Smooth muscle cell (in vitro differentiated cells): ENCODE measurements around the gene PARVA. TPM values are rescaled to one million over a fixed set of nuclear protein-coding genes. Genes with fewer than 3 reads are reported as not detected.

Experiments
- DNase-seq: peaks from one replicate; lab custom pipeline; 2025; ENCODE audit not compliant: unreplicated experiment; lab: John Stamatoyannopoulos, UW
- H2AFZ ChIP-seq: fragments of 200-600 bp; sonication (generic); 2 replicates; pipeline ENCODE4 v1.6.0; 2016; ENCODE audit warnings: antibody characterized with exemption, low read depth, mild to moderate bottlenecking
- H3F3A ChIP-seq: fragments of 200-600 bp; sonication (generic); 2 replicates; pipeline ENCODE4 v1.6.0; 2017; ENCODE audit warnings: antibody characterized with exemption, low read depth
- H3K27ac ChIP-seq: fragments of 200-600 bp; sonication (generic); 2 replicates; pipeline ENCODE4 v1.5.1; 2016; ENCODE audit warnings: low read depth, mild to moderate bottlenecking
- H3K27me3 ChIP-seq: fragments of 200-600 bp; sonication (generic); 2 replicates; pipeline ENCODE4 v1.6.1; 2016; ENCODE audit warnings: low read depth, mild to moderate bottlenecking
- H3K36me3 ChIP-seq: fragments of 200-600 bp; sonication (generic); 2 replicates; pipeline ENCODE4 v1.5.1; 2016; ENCODE audit warnings: low read depth
- H3K4me1 ChIP-seq: fragments of 200-600 bp; sonication (generic); 2 replicates; pipeline ENCODE4 v1.5.1; 2016; ENCODE audit warnings: low read depth
- H3K4me2 ChIP-seq: fragments of 200-600 bp; sonication (generic); 2 replicates; pipeline ENCODE4 v1.6.0; 2016; ENCODE audit warnings: mild to moderate bottlenecking
- H3K4me3 ChIP-seq: fragments of 200-600 bp; sonication (generic); 2 replicates; pipeline ENCODE4 v1.5.1; 2016; ENCODE audit warnings: mild to moderate bottlenecking
- H3K79me2 ChIP-seq: fragments of 200-600 bp; sonication (generic); 2 replicates; pipeline ENCODE4 v1.6.0; 2016; ENCODE audit warnings: low read depth, mild to moderate bottlenecking
- H3K9ac ChIP-seq: fragments of 200-600 bp; sonication (generic); 2 replicates; pipeline ENCODE4 v1.6.0; 2016; ENCODE audit warnings: low read depth
- H3K9me3 ChIP-seq: fragments of 200-600 bp; sonication (generic); replicated peaks from 2 replicates; pipeline ENCODE4 v1.5.1; 2016; ENCODE audit warnings: low read depth
- H4K20me1 ChIP-seq: fragments of 200-600 bp; sonication (generic); 2 replicates; pipeline ENCODE4 v1.6.0; 2016; ENCODE audit warnings: low read depth
- CTCF ChIP-seq: fragments of 200-600 bp; sonication (generic); IDR thresholded peaks from 2 replicates; pipeline ENCODE4 v1.5.1; 2017; ENCODE audit warnings: borderline replicate concordance, mild to moderate bottlenecking, antibody characterized with exemption; ENCODE audit not compliant: insufficient read depth, poor library complexity, severe bottlenecking
- WGBS: methylation state at CpG from one replicate; pipeline ENCODE4 v1.1.7; 2016; ENCODE audit warnings: low lambda C conversion rate; 5-methylcytosine and 5-hydroxymethylcytosine counted together
- polyA plus RNA-seq: library from polyadenylated mRNA; unstranded; fragments of >200 nt; fragmentation: Nextera tagmentation; extraction: Ambion mirVana; gene quantifications from 2 replicates; pipeline ENCODE4 v1.2.1, GENCODE V29; 2016
- total RNA-seq: library from RNA; depleted of rRNA; stranded (reverse); fragments of >200 nt; gene quantifications from 2 replicates; pipeline ENCODE4 v1.2.3, GENCODE V29; 2014

The PARVA gene
- total and polyA plus RNA-seq, 2 experiments from 2014 or later, result 73.9 to 99.4 TPM

- Histone ChIP-seq H3K9ac (peak overlapping the region; percentile 98), H2AFZ (peak overlapping the region; percentile 85), H3K4me3 (peak overlapping the region; percentile 94), H3K4me1 (peaks cover 16% of the 10 kb centered on the region), H3F3A (peaks cover 42% of the 10 kb centered on the region), H3K4me2 (peak overlapping the region; percentile 94), H4K20me1 (peaks cover 30% of the 10 kb centered on the region), H3K79me2 (peaks cover 35% of the 10 kb centered on the region), H3K36me3 (no peaks in the 10 kb centered on the region), H3K9me3 (no peaks in the 10 kb centered on the region), H3K27me3 (no peaks in the 10 kb centered on the region), H3K27ac (peak overlapping the region; percentile 98)
- 31% methylated on average over 14 of the region's 14 CpGs for WGBS
- DNase-seq, result no peak
- no peak for TF ChIP-seq CTCF
These were observed 901 bp upstream of the PARVA start for GRCh38 chr11:12376259-12377081.

- peak; percentile 4 for TF ChIP-seq CTCF
- Histone ChIP-seq H3F3A (peaks cover 42% of the 10 kb centered on the region), H3K27ac (peak overlapping the region; percentile 98), H3K9ac (peak overlapping the region; percentile 98), H3K79me2 (peaks cover 50% of the 10 kb centered on the region), H4K20me1 (peaks cover 44% of the 10 kb centered on the region), H3K4me1 (peaks cover 16% of the 10 kb centered on the region), H3K4me3 (peak overlapping the region; percentile 94), H3K9me3 (no peaks in the 10 kb centered on the region), H3K4me2 (peak overlapping the region; percentile 99), H2AFZ (no peak overlapping the region), H3K27me3 (no peaks in the 10 kb centered on the region), H3K36me3 (no peaks in the 10 kb centered on the region)
- WGBS, result 3% methylated on average over 63 of the region's 76 CpGs
- no peak for DNase-seq
These were observed 638 bp downstream of the PARVA start for GRCh38 chr11:12377824-12378593.

GRCh38 chr11:12380565-12381325 is 3.4 kb downstream of the PARVA start:
- TF ChIP-seq CTCF, result no peak

More at GRCh38 chr11:12380565-12381325, 3.4 kb downstream of the PARVA start:
- no peak for DNase-seq
- Histone ChIP-seq H3K27me3 (no peaks in the 10 kb centered on the region), H3K9ac (no peak overlapping the region), H4K20me1 (peaks cover 72% of the 10 kb centered on the region), H3K4me2 (peak overlapping the region; percentile 99), H3K79me2 (peaks cover 78% of the 10 kb centered on the region), H2AFZ (no peak overlapping the region), H3K36me3 (no peaks in the 10 kb centered on the region), H3F3A (peaks cover 42% of the 10 kb centered on the region), H3K9me3 (no peaks in the 10 kb centered on the region), H3K4me3 (no peak overlapping the region), H3K4me1 (peaks cover 16% of the 10 kb centered on the region), H3K27ac (peak overlapping the region; percentile 98)
- 48% methylated on average over 9 of the region's 9 CpGs for WGBS
